NCI-H1436 (cell line): ENCODE measurements around the gene CYFIP1.
A peak's percentile ranks its signal among the peaks of the same experiment; 100 is the strongest.

ENCODE experiments used
- DNase-seq: peaks from one replicate; lab custom pipeline; 2025; lab: John Stamatoyannopoulos, UW

Gene CYFIP1

GRCh38 chr15:22918056-22918455 is 62.1 kb downstream of the CYFIP1 start:
- DNase-seq: no peak

- DNase-seq: no peak
Observed at GRCh38 chr15:22917556-22917955, 62.6 kb downstream of the CYFIP1 start.

- no peak for DNase-seq
Observed at GRCh38 chr15:22916606-22917350, 63.4 kb downstream of the CYFIP1 start.

GRCh38 chr15:22915866-22916515 is 64.2 kb downstream of the CYFIP1 start:
- no peak for DNase-seq

- no peak for DNase-seq
Observed at GRCh38 chr15:22913646-22914380, 66.4 kb downstream of the CYFIP1 start.

GRCh38 chr15:22912256-22912655 is 67.9 kb downstream of the CYFIP1 start:
- DNase-seq: no peak

- DNase-seq: no peak
Observed at GRCh38 chr15:22911306-22911705, 68.9 kb downstream of the CYFIP1 start.

- DNase-seq: no peak
Observed at GRCh38 chr15:22908830-22909229, 71.3 kb downstream of the CYFIP1 start.

GRCh38 chr15:22907161-22907950 is 72.8 kb downstream of the CYFIP1 start:
- no peak for DNase-seq

GRCh38 chr15:22904736-22905135 is 75.4 kb downstream of the CYFIP1 start:
- DNase-seq: no peak

GRCh38 chr15:22903961-22904534 is 76.1 kb downstream of the CYFIP1 start:
- DNase-seq: peak; percentile 12

- DNase-seq: no peak
Observed at GRCh38 chr15:22903427-22903826, 76.7 kb downstream of the CYFIP1 start.

- DNase-seq: no peak
Observed at GRCh38 chr15:22902981-22903380, 77.2 kb downstream of the CYFIP1 start.

- DNase-seq: no peak
Observed at GRCh38 chr15:22902578-22902977, 77.6 kb downstream of the CYFIP1 start.

GRCh38 chr15:22902046-22902445 is 78.1 kb downstream of the CYFIP1 start:
- no peak for DNase-seq

- no peak for DNase-seq
Observed at GRCh38 chr15:22895465-22896190, 84.5 kb downstream of the CYFIP1 start.

- DNase-seq: no peak
Observed at GRCh38 chr15:22893881-22894280, 86.3 kb downstream of the CYFIP1 start.

GRCh38 chr15:22893081-22893480 is 87.1 kb downstream of the CYFIP1 start:
- DNase-seq: no peak

- DNase-seq: no peak
Observed at GRCh38 chr15:22892333-22892732, 87.8 kb downstream of the CYFIP1 start.

GRCh38 chr15:22891426-22892210 is 88.5 kb downstream of the CYFIP1 start:
- DNase-seq: no peak
